NCI-H526 (cell line): ENCODE data around the gene TEAD2.

ENCODE experiments used
- DNase-seq, 2 experiments: peaks; one replicate each; lab custom pipeline; 2025; lab: John Stamatoyannopoulos, UW

Gene TEAD2

GRCh38 chr19:49362048-49362928 lies at the start of gene TEAD2:
Gene TEAD2, minus strand, starts transcription at chr19:49362416. Its CDS starts 2,341 bp downstream, at chr19:49360075.
- no peak for DNase-seq

- no peak for DNase-seq
Observed at GRCh38 chr19:49411681-49412326, 49.6 kb upstream of the TEAD2 start.

GRCh38 chr19:49409441-49410029 lies 47.3 kb upstream of the TEAD2 start:
- no peak for DNase-seq

- DNase-seq = no peak
Observed at GRCh38 chr19:49408816-49409440, 46.7 kb upstream of the TEAD2 start.

GRCh38 chr19:49407482-49408015 lies 45.3 kb upstream of the TEAD2 start:
- no peak for DNase-seq

- no peak for DNase-seq
Observed at GRCh38 chr19:49407079-49407478, 44.9 kb upstream of the TEAD2 start.

GRCh38 chr19:49403404-49404187 lies 41.4 kb upstream of the TEAD2 start:
- peak in 1 of 2 experiments; percentile 12 for DNase-seq

- DNase-seq = no peak
Observed at GRCh38 chr19:49400029-49400428, 37.8 kb upstream of the TEAD2 start.

GRCh38 chr19:49398931-49399330 lies 36.7 kb upstream of the TEAD2 start:
- DNase-seq = no peak

GRCh38 chr19:49398001-49398615 lies 35.9 kb upstream of the TEAD2 start:
- no peak for DNase-seq

GRCh38 chr19:49396738-49397505 lies 34.7 kb upstream of the TEAD2 start:
- DNase-seq = no peak

- no peak for DNase-seq
Observed at GRCh38 chr19:49395581-49396407, 33.6 kb upstream of the TEAD2 start.

GRCh38 chr19:49393881-49394280 lies 31.7 kb upstream of the TEAD2 start:
- DNase-seq = no peak

GRCh38 chr19:49391581-49392399 lies 29.6 kb upstream of the TEAD2 start:
- peak; percentile 59 to 87 for DNase-seq

- DNase-seq = no peak
Observed at GRCh38 chr19:49390929-49391359, 28.7 kb upstream of the TEAD2 start.

- DNase-seq = no peak
Observed at GRCh38 chr19:49390131-49390928, 28.1 kb upstream of the TEAD2 start.

GRCh38 chr19:49389406-49389805 lies 27.2 kb upstream of the TEAD2 start:
- no peak for DNase-seq
